ENCODE measurements around the gene GSTA4. TPM values are rescaled to one million over a fixed set of nuclear protein-coding genes. Genes with fewer than 3 reads are reported as not detected.

Gene GSTA4
- total RNA-seq, 1 donor from 2014 or later = 10.9 TPM

DNA sequence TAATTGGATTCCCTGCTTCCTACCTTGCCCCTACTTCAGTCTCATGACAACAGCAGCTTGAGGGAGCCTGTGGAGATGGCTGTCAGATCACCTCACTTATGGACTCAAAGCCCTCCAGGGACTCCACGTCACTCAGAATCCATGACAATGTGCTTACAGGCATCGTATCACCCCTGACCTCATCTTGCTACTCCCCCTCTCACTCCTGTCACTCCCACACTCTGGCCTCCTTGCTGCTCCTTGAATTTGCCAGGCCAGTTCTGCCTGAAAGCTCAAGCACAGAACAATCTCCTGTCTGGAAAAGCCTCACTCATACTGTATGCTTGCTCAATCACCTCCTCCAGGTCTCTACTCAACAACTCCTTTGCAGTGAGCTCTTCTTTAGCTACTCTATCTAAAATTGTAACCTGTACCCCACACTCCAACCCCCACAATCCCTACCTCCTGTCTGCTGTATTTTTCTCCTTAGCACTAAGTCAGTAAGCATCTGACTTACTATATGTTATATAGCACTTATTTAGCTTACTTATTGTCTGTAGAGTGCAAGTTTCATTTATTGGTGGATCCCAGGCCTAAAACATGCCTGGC, 10.7 kb upstream of the GSTA4 start:
- no peak overlapping the region for H3K27ac ChIP-seq (ENCODE audit: low read depth, low read length)
- DNase-seq (ENCODE audit: low read depth) (no peak), FAIRE-seq (no peak)
- Mint-ChIP-seq H3K4me3 (ENCODE audit: unreplicated experiment) (no peak overlapping the region), H3K9me3 (ENCODE audit: unreplicated experiment) (no peaks in the 10 kb centered on the region), H3K27ac (ENCODE audit: unreplicated experiment) (no peak overlapping the region), H3K36me3 (ENCODE audit: low read depth, unreplicated experiment) (peaks cover 20% of the 10 kb centered on the region), H3K27me3 (ENCODE audit: low read depth, unreplicated experiment) (no peaks in the 10 kb centered on the region), H3K4me1 (ENCODE audit: low read depth, unreplicated experiment) (no peaks in the 10 kb centered on the region)
- H3K36me3 ChIP-seq (ENCODE audit: insufficient read depth, low read length) = peaks cover 34% of the 10 kb centered on the region
- H2AFZ ChIP-seq (ENCODE audit: low read depth, low read length) = no peak overlapping the region
- no peak overlapping the region for H3K4me3 ChIP-seq (ENCODE audit: insufficient read depth, low read depth, low read length)
- H4K20me1 ChIP-seq (ENCODE audit: insufficient read depth, low read length) = no peaks in the 10 kb centered on the region
- H3K27me3 ChIP-seq (ENCODE audit: insufficient read depth, low read length) = no peaks in the 10 kb centered on the region
- no peaks in the 10 kb centered on the region for H3K9me3 ChIP-seq (ENCODE audit: insufficient read depth, low read depth, low read length)
- H3K79me2 ChIP-seq (ENCODE audit: insufficient read depth, low read length) = no peaks in the 10 kb centered on the region
- TF ChIP-seq EZH2 (IDR thresholded peaks at IDR 0.05; ENCODE audit: insufficient read depth, low read length) = no peak
- TF ChIP-seq, protein P1, sequence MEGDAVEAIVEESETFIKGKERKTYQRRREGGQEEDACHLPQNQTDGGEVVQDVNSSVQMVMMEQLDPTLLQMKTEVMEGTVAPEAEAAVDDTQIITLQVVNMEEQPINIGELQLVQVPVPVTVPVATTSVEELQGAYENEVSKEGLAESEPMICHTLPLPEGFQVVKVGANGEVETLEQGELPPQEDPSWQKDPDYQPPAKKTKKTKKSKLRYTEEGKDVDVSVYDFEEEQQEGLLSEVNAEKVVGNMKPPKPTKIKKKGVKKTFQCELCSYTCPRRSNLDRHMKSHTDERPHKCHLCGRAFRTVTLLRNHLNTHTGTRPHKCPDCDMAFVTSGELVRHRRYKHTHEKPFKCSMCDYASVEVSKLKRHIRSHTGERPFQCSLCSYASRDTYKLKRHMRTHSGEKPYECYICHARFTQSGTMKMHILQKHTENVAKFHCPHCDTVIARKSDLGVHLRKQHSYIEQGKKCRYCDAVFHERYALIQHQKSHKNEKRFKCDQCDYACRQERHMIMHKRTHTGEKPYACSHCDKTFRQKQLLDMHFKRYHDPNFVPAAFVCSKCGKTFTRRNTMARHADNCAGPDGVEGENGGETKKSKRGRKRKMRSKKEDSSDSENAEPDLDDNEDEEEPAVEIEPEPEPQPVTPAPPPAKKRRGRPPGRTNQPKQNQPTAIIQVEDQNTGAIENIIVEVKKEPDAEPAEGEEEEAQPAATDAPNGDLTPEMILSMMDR (IDR thresholded peaks at IDR 0.05; ENCODE audit: insufficient read depth, low read depth, low read length) = no peak
- no peak overlapping the region for H3K9ac ChIP-seq (ENCODE audit: low read length)
- H3K4me1 ChIP-seq (ENCODE audit: insufficient read depth, low read length) = no peaks in the 10 kb centered on the region
- no peak overlapping the region for H3K4me2 ChIP-seq (ENCODE audit: low read length)

DNA sequence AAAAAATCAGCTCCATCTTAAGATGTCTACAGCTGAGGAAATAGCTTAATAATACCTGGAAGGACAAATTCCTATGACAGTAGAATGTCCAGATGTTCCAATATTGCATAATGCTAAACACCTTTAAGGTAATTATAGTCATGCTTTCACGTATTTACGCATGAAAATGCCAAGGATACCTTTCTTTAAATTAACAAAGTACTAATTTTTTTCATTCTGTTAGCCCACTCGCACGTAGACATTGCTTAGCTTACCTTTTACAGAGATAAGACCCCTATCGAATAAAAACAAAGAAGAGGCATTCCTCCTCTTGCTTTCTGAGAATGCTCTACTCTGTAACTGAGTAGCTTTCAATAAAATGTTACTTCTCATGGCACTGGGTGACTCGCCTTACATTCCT, 4.4 kb upstream of the GSTA4 start:
- H3K27ac Mint-ChIP-seq (ENCODE audit: unreplicated experiment) = no peak overlapping the region
- no peaks in the 10 kb centered on the region for H3K36me3 Mint-ChIP-seq (ENCODE audit: low read depth, unreplicated experiment)
- no peak for TF ChIP-seq EZH2 (IDR thresholded peaks at IDR 0.05; ENCODE audit: insufficient read depth, low read length)
- TF ChIP-seq, protein P1 (IDR thresholded peaks at IDR 0.05; ENCODE audit: insufficient read depth, low read depth, low read length) = no peak
- Histone ChIP-seq H3K4me3 (ENCODE audit: insufficient read depth, low read depth, low read length) (no peak overlapping the region), H3K9ac (ENCODE audit: low read length) (no peak overlapping the region), H3K79me2 (ENCODE audit: insufficient read depth, low read length) (peaks cover 3% of the 10 kb centered on the region), H3K27me3 (ENCODE audit: insufficient read depth, low read length) (no peaks in the 10 kb centered on the region), H3K27ac (ENCODE audit: low read depth, low read length) (no peak overlapping the region), H3K36me3 (ENCODE audit: insufficient read depth, low read length) (peaks cover 7% of the 10 kb centered on the region), H3K4me1 (ENCODE audit: insufficient read depth, low read length) (no peaks in the 10 kb centered on the region), H3K4me2 (ENCODE audit: low read length) (no peak overlapping the region), H3K9me3 (ENCODE audit: insufficient read depth, low read depth, low read length) (no peaks in the 10 kb centered on the region), H4K20me1 (ENCODE audit: insufficient read depth, low read length) (no peaks in the 10 kb centered on the region), H2AFZ (ENCODE audit: low read depth, low read length) (no peak overlapping the region)
- no peak for DNase-seq (ENCODE audit: low read depth)
- H3K9me3 Mint-ChIP-seq (ENCODE audit: unreplicated experiment) = no peaks in the 10 kb centered on the region
- H3K4me1 Mint-ChIP-seq (ENCODE audit: low read depth, unreplicated experiment) = peaks cover 4% of the 10 kb centered on the region
- no peak for FAIRE-seq
- H3K27me3 Mint-ChIP-seq (ENCODE audit: low read depth, unreplicated experiment) = no peaks in the 10 kb centered on the region
- H3K4me3 Mint-ChIP-seq (ENCODE audit: unreplicated experiment) = no peak overlapping the region

DNA sequence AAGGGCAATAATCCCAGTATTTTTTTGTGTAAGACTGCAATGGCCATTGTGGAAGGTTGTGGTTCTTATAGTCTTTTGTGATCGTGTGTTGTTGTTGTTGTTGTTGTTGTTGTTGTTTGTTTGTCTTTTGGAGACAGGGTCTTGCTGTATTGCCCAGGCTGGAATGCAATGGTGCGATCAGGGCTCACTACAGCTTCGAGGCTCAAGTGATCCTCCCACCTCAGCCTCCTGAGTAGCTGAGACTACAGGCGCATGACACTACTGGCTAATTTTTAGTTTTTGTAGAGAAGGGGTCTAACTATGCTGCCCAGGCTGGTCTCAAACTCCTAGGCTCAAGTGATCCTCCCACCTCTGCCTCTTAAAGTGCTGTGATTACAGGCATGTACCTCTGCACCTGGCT, 3.5 kb upstream of the GSTA4 start:
- no peaks in the 10 kb centered on the region for H4K20me1 ChIP-seq (ENCODE audit: insufficient read depth, low read length)
- TF ChIP-seq, protein P1 (IDR thresholded peaks at IDR 0.05; ENCODE audit: insufficient read depth, low read depth, low read length) = no peak
- no peak for TF ChIP-seq EZH2 (IDR thresholded peaks at IDR 0.05; ENCODE audit: insufficient read depth, low read length)
- H3K9ac ChIP-seq (ENCODE audit: low read length) = no peak overlapping the region
- no peak overlapping the region for H3K4me2 ChIP-seq (ENCODE audit: low read length)
- Mint-ChIP-seq H3K27me3 (ENCODE audit: low read depth, unreplicated experiment) (no peaks in the 10 kb centered on the region), H3K4me1 (ENCODE audit: low read depth, unreplicated experiment) (peaks cover 5% of the 10 kb centered on the region), H3K9me3 (ENCODE audit: unreplicated experiment) (no peaks in the 10 kb centered on the region), H3K4me3 (ENCODE audit: unreplicated experiment) (no peak overlapping the region), H3K36me3 (ENCODE audit: low read depth, unreplicated experiment) (no peaks in the 10 kb centered on the region), H3K27ac (ENCODE audit: unreplicated experiment) (no peak overlapping the region)
- no peak overlapping the region for H3K27ac ChIP-seq (ENCODE audit: low read depth, low read length)
- no peaks in the 10 kb centered on the region for H3K27me3 ChIP-seq (ENCODE audit: insufficient read depth, low read length)
- H3K9me3 ChIP-seq (ENCODE audit: insufficient read depth, low read depth, low read length) = no peaks in the 10 kb centered on the region
- no peak overlapping the region for H2AFZ ChIP-seq (ENCODE audit: low read depth, low read length)
- no peak for DNase-seq (ENCODE audit: low read depth)
- H3K36me3 ChIP-seq (ENCODE audit: insufficient read depth, low read length) = peaks cover under 1% of the 10 kb centered on the region
- peaks cover 7% of the 10 kb centered on the region for H3K4me1 ChIP-seq (ENCODE audit: insufficient read depth, low read length)
- H3K79me2 ChIP-seq (ENCODE audit: insufficient read depth, low read length) = peaks cover 11% of the 10 kb centered on the region
- no peak for FAIRE-seq
- no peak overlapping the region for H3K4me3 ChIP-seq (ENCODE audit: insufficient read depth, low read depth, low read length)

Data from astrocyte (in vitro differentiated cells and primary cell).